AG09319 (cell line): ENCODE data around the gene ATXN7L1.
A peak's percentile ranks its signal among the peaks of the same experiment; 100 is the strongest.

Experiments used
- DNase-seq: peaks from one replicate; pipeline ENCODE4 v3.0.0-alpha.2; 2010; ENCODE audit warnings: low read depth; ENCODE audit errors: extremely low read depth
- CTCF ChIP-seq: IDR thresholded peaks from 2 replicates; pipeline ENCODE4 v1.5.1; 2011; ENCODE audit warnings: low read depth, mild to moderate bottlenecking, inconsistent platforms, low read length, moderate library complexity

Gene ATXN7L1

GRCh38 chr7:105760551-105761447 lies 115.6 kb downstream of the ATXN7L1 start:
- TF ChIP-seq CTCF: peak; percentile 0; the same call in 1 of the 2 replicates
- no peak for DNase-seq

- DNase-seq: peak; percentile 44
- TF ChIP-seq CTCF: peak; percentile 54
Measured at GRCh38 chr7:105759670-105760550, 116.5 kb downstream of the ATXN7L1 start.

GRCh38 chr7:105756367-105756766 lies 120.0 kb downstream of the ATXN7L1 start:
- DNase-seq: no peak
- no peak for TF ChIP-seq CTCF

GRCh38 chr7:105752671-105753275 lies 123.6 kb downstream of the ATXN7L1 start:
- DNase-seq: no peak

GRCh38 chr7:105751054-105751453 lies 125.3 kb downstream of the ATXN7L1 start:
- no peak for DNase-seq
- no peak for TF ChIP-seq CTCF

More at GRCh38 chr7:105752671-105753275, 123.6 kb downstream of the ATXN7L1 start:
- TF ChIP-seq CTCF: no peak

- no peak for TF ChIP-seq CTCF
- no peak for DNase-seq
Measured at GRCh38 chr7:105748701-105749100, 127.7 kb downstream of the ATXN7L1 start.
